Measurements from ENCODE around the gene ETDA. TPM values are rescaled to one million over a fixed set of nuclear protein-coding genes. Genes with fewer than 3 reads are reported as not detected.
A peak's percentile ranks its signal among the peaks of the same experiment; 100 is the strongest.
"Not testable (repeated sequence)": the region's sequence is repeated elsewhere in the genome, so short reads cannot be mapped to it uniquely, and the experiment has no call there.

The ETDA gene
- not detected in 2 replicates for polyA plus RNA-seq (2013)

- H3K18ac ChIP-seq (ENCODE audit: low read length); H2AK5ac ChIP-seq (ENCODE audit: low read length); H2BK12ac ChIP-seq (ENCODE audit: low read length); H3K4me1 ChIP-seq (ENCODE audit: control insufficient read depth in 1 of 2, insufficient read depth in 2 of 2, low read length in 2 of 2); H3K4me3 ChIP-seq (ENCODE audit: low read depth, low read length); H3K4me2 ChIP-seq (ENCODE audit: low read length); H3K79me2 ChIP-seq (ENCODE audit: control insufficient read depth, insufficient read depth, low read length, poor library complexity); H3K23ac ChIP-seq (ENCODE audit: low read length); H3K9ac ChIP-seq (ENCODE audit: low read length); H3K27me3 ChIP-seq (ENCODE audit: insufficient read depth, low read length); H2BK5ac ChIP-seq (ENCODE audit: low read depth, low read length, poor library complexity); H3K9me3 ChIP-seq (ENCODE audit: insufficient read depth, low read depth, low read length); H4K91ac ChIP-seq (ENCODE audit: low read depth, low read length); H4K8ac ChIP-seq (ENCODE audit: low read depth, low read length); H2AFZ ChIP-seq (ENCODE audit: insufficient read depth, low read length, poor library complexity); DNase-seq; H2BK120ac ChIP-seq (ENCODE audit: insufficient read depth, low read length, poor library complexity); H3K79me1 ChIP-seq (ENCODE audit: low read length); H4K12ac ChIP-seq (ENCODE audit: low read depth, low read length); H3K27ac ChIP-seq (ENCODE audit: low read depth, low read length); H3K36me3 ChIP-seq (ENCODE audit: control insufficient read depth in 1 of 2, insufficient read depth in 2 of 2, low read length in 2 of 2); H3K4ac ChIP-seq (ENCODE audit: low read depth, low read length); H3K14ac ChIP-seq (ENCODE audit: low read length): not testable (repeated sequence)
- WGBS (ENCODE audit: extremely low coverage, insufficient coverage, insufficient read length): no CpG with 5 or more reads among the region's 1 CpG
Measured at GRCh38 chrX:135252011-135252518, at the start of gene ETDA. TSS of gene ETDA (plus strand) at chrX:135252061. CDS start at chrX:135253277, 1,216 bp downstream.

DNA sequence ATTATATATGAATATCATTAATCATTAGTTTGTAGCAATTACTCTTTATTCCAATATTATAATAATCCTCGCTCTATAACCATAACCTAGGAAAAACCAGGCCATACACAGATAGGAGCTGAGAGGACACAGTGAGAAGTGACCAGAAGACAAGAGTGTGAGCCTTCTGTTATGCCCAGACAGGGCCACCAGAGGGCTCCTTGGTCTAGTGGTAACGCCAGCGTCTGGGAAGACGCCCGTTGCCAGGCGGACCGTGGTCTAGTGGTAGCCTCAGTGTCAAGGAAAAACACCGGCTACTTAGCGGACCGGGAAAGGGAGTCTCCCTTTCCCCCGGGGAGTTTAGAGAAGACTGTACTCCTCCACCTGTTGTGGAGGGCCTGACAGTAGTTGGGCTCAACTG lies 45.4 kb upstream of the ETDA start:
- not testable (repeated sequence) for H3K9me3 ChIP-seq (ENCODE audit: insufficient read depth, low read depth, low read length); H3K4me3 ChIP-seq (ENCODE audit: low read depth, low read length); H3K18ac ChIP-seq (ENCODE audit: low read length); H3K4ac ChIP-seq (ENCODE audit: low read depth, low read length); H2BK120ac ChIP-seq (ENCODE audit: insufficient read depth, low read length, poor library complexity); H3K9ac ChIP-seq (ENCODE audit: low read length); H3K79me2 ChIP-seq (ENCODE audit: control insufficient read depth, insufficient read depth, low read length, poor library complexity); H3K23ac ChIP-seq (ENCODE audit: low read length); H3K14ac ChIP-seq (ENCODE audit: low read length); H2BK12ac ChIP-seq (ENCODE audit: low read length); H2AK5ac ChIP-seq (ENCODE audit: low read length); H4K91ac ChIP-seq (ENCODE audit: low read depth, low read length); H2AFZ ChIP-seq (ENCODE audit: insufficient read depth, low read length, poor library complexity); H3K79me1 ChIP-seq (ENCODE audit: low read length); H3K4me1 ChIP-seq (ENCODE audit: control insufficient read depth in 1 of 2, insufficient read depth in 2 of 2, low read length in 2 of 2); H2BK5ac ChIP-seq (ENCODE audit: low read depth, low read length, poor library complexity); H4K8ac ChIP-seq (ENCODE audit: low read depth, low read length); H3K27ac ChIP-seq (ENCODE audit: low read depth, low read length); H3K27me3 ChIP-seq (ENCODE audit: insufficient read depth, low read length); H3K4me2 ChIP-seq (ENCODE audit: low read length); H4K12ac ChIP-seq (ENCODE audit: low read depth, low read length); H3K36me3 ChIP-seq (ENCODE audit: control insufficient read depth in 1 of 2, insufficient read depth in 2 of 2, low read length in 2 of 2)
- peak in 1 of 2 donors; percentile 0 for DNase-seq
- no CpG with 5 or more reads among the region's 11 CpGs for WGBS (ENCODE audit: extremely low coverage, insufficient coverage, insufficient read length)

DNA sequence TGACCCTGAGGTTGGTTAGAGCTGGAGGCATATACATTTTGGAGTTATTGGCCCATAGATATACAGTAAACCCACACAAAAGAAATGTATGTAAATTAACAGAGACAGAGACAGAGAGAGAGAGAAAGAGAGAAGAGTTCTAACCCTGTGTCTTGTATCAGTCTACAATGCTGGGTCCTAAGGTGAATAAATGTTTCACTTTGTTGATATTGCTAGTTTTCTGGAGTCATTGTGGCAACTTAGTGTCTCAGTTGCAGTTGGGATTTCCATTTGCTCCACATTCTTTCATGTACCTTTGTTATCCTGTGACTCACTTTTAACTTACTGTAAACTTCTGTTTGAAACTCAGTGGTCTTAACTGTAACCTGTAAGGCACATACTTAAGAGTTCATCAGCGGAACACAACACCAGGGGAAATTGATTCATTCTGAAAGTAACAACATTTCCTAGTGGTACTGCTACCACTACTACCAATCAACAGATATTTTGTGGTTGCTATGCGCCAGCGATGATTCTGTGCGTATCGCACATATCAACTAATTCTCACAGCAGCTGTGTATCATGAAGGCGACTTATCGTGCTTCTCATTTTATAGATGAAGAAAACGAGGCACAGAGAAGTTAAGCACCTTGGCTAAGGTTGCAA lies 38.5 kb upstream of the ETDA start:
- H2BK120ac ChIP-seq (ENCODE audit: insufficient read depth, low read length, poor library complexity): no peak overlapping the region
- H4K12ac ChIP-seq (ENCODE audit: low read depth, low read length): no peak overlapping the region
- no peak overlapping the region for H3K4me2 ChIP-seq (ENCODE audit: low read length)
- no peak overlapping the region for H4K8ac ChIP-seq (ENCODE audit: low read depth, low read length)
- no peak overlapping the region for H2AK5ac ChIP-seq (ENCODE audit: low read length)
- H3K27me3 ChIP-seq (ENCODE audit: insufficient read depth, low read length): no peaks in the 10 kb centered on the region
- no peak overlapping the region for H3K27ac ChIP-seq (ENCODE audit: low read depth, low read length)
- no peaks in the 10 kb centered on the region for H3K4me1 ChIP-seq (ENCODE audit: control insufficient read depth in 1 of 2, insufficient read depth in 2 of 2, low read length in 2 of 2)
- no peak overlapping the region for H3K23ac ChIP-seq (ENCODE audit: low read length)
- H3K14ac ChIP-seq (ENCODE audit: low read length): no peak overlapping the region
- WGBS (ENCODE audit: extremely low coverage, insufficient coverage, insufficient read length): no CpG with 5 or more reads among the region's 8 CpGs
- no peaks in the 10 kb centered on the region for H3K79me1 ChIP-seq (ENCODE audit: low read length)
- H3K9ac ChIP-seq (ENCODE audit: low read length): no peak overlapping the region
- no peaks in the 10 kb centered on the region for H3K36me3 ChIP-seq (ENCODE audit: control insufficient read depth in 1 of 2, insufficient read depth in 2 of 2, low read length in 2 of 2)
- no peak overlapping the region for H2BK12ac ChIP-seq (ENCODE audit: low read length)
- no peak overlapping the region for H3K4me3 ChIP-seq (ENCODE audit: low read depth, low read length)
- no peak for DNase-seq
- H3K4ac ChIP-seq (ENCODE audit: low read depth, low read length): no peak overlapping the region
- H3K9me3 ChIP-seq (ENCODE audit: insufficient read depth, low read depth, low read length): no peaks in the 10 kb centered on the region
- H2BK5ac ChIP-seq (ENCODE audit: low read depth, low read length, poor library complexity): no peak overlapping the region
- H4K91ac ChIP-seq (ENCODE audit: low read depth, low read length): no peak overlapping the region
- no peak overlapping the region for H3K18ac ChIP-seq (ENCODE audit: low read length)
- H2AFZ ChIP-seq (ENCODE audit: insufficient read depth, low read length, poor library complexity): no peak overlapping the region
- no peaks in the 10 kb centered on the region for H3K79me2 ChIP-seq (ENCODE audit: control insufficient read depth, insufficient read depth, low read length, poor library complexity)

- H2AK5ac ChIP-seq (ENCODE audit: low read length); H3K36me3 ChIP-seq (ENCODE audit: control insufficient read depth in 1 of 2, insufficient read depth in 2 of 2, low read length in 2 of 2); H3K27me3 ChIP-seq (ENCODE audit: insufficient read depth, low read length); H3K23ac ChIP-seq (ENCODE audit: low read length); H2AFZ ChIP-seq (ENCODE audit: insufficient read depth, low read length, poor library complexity); H3K79me1 ChIP-seq (ENCODE audit: low read length); H3K4ac ChIP-seq (ENCODE audit: low read depth, low read length); H3K9ac ChIP-seq (ENCODE audit: low read length); DNase-seq; H2BK12ac ChIP-seq (ENCODE audit: low read length); H3K18ac ChIP-seq (ENCODE audit: low read length); H3K27ac ChIP-seq (ENCODE audit: low read depth, low read length); H3K4me2 ChIP-seq (ENCODE audit: low read length); H3K14ac ChIP-seq (ENCODE audit: low read length); H2BK5ac ChIP-seq (ENCODE audit: low read depth, low read length, poor library complexity); H4K12ac ChIP-seq (ENCODE audit: low read depth, low read length); H2BK120ac ChIP-seq (ENCODE audit: insufficient read depth, low read length, poor library complexity); H3K9me3 ChIP-seq (ENCODE audit: insufficient read depth, low read depth, low read length); H3K4me1 ChIP-seq (ENCODE audit: control insufficient read depth in 1 of 2, insufficient read depth in 2 of 2, low read length in 2 of 2); H3K4me3 ChIP-seq (ENCODE audit: low read depth, low read length); H4K8ac ChIP-seq (ENCODE audit: low read depth, low read length); H4K91ac ChIP-seq (ENCODE audit: low read depth, low read length); H3K79me2 ChIP-seq (ENCODE audit: control insufficient read depth, insufficient read depth, low read length, poor library complexity): not testable (repeated sequence)
- no CpG with 5 or more reads among the region's 6 CpGs for WGBS (ENCODE audit: extremely low coverage, insufficient coverage, insufficient read length)
Measured at GRCh38 chrX:135245989-135246388, 5.9 kb upstream of the ETDA start.

Measured in trophoblast cell (in vitro differentiated cells and primary cell).